H1 (cell line): ENCODE results near the gene HIGD2A.

Experiments
- POLR2A ChIP-seq, 2 experiments: IDR thresholded peaks; 1 replicate in 1 of 2; 2 replicates in 1 of 2; pipeline ENCODE4 v1.6.1; 2011; ENCODE audit warnings: low read depth in 2 of 2, low read length in 2 of 2, mild to moderate bottlenecking in 2 of 2; ENCODE audit errors: control extremely low read depth in 1 of 2
- TF ChIP-seq, protein P1 (sequence below), 3 experiments: IDR thresholded peaks; 1 replicate in 2 of 3; 2 replicates in 1 of 3; pipeline versions ENCODE4 v1.5.1 to v1.6.1; 2011; ENCODE audit warnings: low read length in 3 of 3, mild to moderate bottlenecking in 3 of 3, inconsistent platforms in 2 of 3, low read depth in 1 of 3, moderate library complexity in 1 of 3; ENCODE audit not compliant: insufficient read depth in 1 of 3; ENCODE audit errors: control extremely low read depth in 1 of 3

GRCh38 chr5:176387384-176387925, 1.1 kb upstream of the HIGD2A start:
- TF ChIP-seq, protein P1, sequence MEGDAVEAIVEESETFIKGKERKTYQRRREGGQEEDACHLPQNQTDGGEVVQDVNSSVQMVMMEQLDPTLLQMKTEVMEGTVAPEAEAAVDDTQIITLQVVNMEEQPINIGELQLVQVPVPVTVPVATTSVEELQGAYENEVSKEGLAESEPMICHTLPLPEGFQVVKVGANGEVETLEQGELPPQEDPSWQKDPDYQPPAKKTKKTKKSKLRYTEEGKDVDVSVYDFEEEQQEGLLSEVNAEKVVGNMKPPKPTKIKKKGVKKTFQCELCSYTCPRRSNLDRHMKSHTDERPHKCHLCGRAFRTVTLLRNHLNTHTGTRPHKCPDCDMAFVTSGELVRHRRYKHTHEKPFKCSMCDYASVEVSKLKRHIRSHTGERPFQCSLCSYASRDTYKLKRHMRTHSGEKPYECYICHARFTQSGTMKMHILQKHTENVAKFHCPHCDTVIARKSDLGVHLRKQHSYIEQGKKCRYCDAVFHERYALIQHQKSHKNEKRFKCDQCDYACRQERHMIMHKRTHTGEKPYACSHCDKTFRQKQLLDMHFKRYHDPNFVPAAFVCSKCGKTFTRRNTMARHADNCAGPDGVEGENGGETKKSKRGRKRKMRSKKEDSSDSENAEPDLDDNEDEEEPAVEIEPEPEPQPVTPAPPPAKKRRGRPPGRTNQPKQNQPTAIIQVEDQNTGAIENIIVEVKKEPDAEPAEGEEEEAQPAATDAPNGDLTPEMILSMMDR (IDR thresholded peaks at IDR 0.05; ENCODE audit: control extremely low read depth in 1 of 3, insufficient read depth in 1 of 3, low read depth in 1 of 3, low read length in 3 of 3): no peak
- no peak for TF ChIP-seq POLR2A (IDR thresholded peaks at IDR 0.05; ENCODE audit: control extremely low read depth in 1 of 2, low read depth in 2 of 2, low read length in 2 of 2)
